Transverse colon (tissue), 4 donors: ENCODE results near the gene VWCE. TPM values are rescaled to one million over a fixed set of nuclear protein-coding genes. Genes with fewer than 3 reads are reported as not detected.

ENCODE experiments used
- DNase-seq: peaks from one replicate; pipeline ENCODE4 v3.0.0-alpha.2; 2019
- H3K27ac ChIP-seq, 4 donors: fragments of 200-600 bp; sonication (generic); 2 replicates each; pipeline ENCODE4 v1.5.1; 2016 to 2018; ENCODE audit warnings: inconsistent platforms in 4 of 4
- H3K27me3 ChIP-seq: fragments of 200-600 bp; sonication (generic); 2 replicates; pipeline ENCODE4 v1.5.1; 2017; ENCODE audit warnings: inconsistent platforms
- H3K36me3 ChIP-seq, 4 donors: fragments of 200-600 bp; sonication (generic); 2 replicates each; pipeline ENCODE4 v1.5.1; 2017 to 2019; ENCODE audit warnings: inconsistent platforms in 4 of 4
- H3K4me1 ChIP-seq, 4 donors: fragments of 200-600 bp; sonication (generic); 2 replicates each; pipeline ENCODE4 v1.5.1; 2017 to 2020; ENCODE audit warnings: inconsistent platforms in 4 of 4
- H3K4me3 ChIP-seq, 4 donors: fragments of 200-600 bp; sonication (generic); 1 replicate in 1 of 4; 2 replicates in 3 of 4; pipeline versions ENCODE4 v1.5.1 to v1.6.1; 2017 to 2019; ENCODE audit warnings: inconsistent platforms in 4 of 4
- H3K9me3 ChIP-seq, 2 donors: fragments of 200-600 bp; sonication (generic); 2 replicates each; pipeline ENCODE4 v1.5.1; 2017 to 2019; ENCODE audit warnings: inconsistent platforms in 2 of 2
- EP300 ChIP-seq: sonication (generic); formaldehyde crosslinking; IDR thresholded peaks from one replicate; pipeline ENCODE4 v1.6.1; 2017; ENCODE audit warnings: antibody characterized with exemption, low read depth
- POLR2A ChIP-seq: fragments of 450-650 bp; IDR thresholded peaks from one replicate; pipeline ENCODE4 v1.6.1; 2016; ENCODE audit warnings: antibody characterized with exemption, mild to moderate bottlenecking, moderate library complexity
- POLR2AphosphoS5 ChIP-seq, 3 donors: sonication (generic); formaldehyde crosslinking; IDR thresholded peaks; one replicate each; pipeline ENCODE4 v1.6.1; 2016; ENCODE audit warnings: antibody characterized with exemption in 3 of 3
- WGBS, 2 donors: methylation state at CpG; one replicate each; pipeline ENCODE4 v1.1.5; 2018; ENCODE audit warnings: low coverage in 1 of 2; 5-methylcytosine and 5-hydroxymethylcytosine counted together
- in situ Hi-C, 4 donors: fragments of 200-750 bp; cut with MboI; loops; one replicate each; pipeline versions ENCODE4 v1.15.0 to v1.15.1; 2017; ENCODE audit warnings: low sequenced_read_pairs in 3 of 4, low pct_ligation_motif_present in 1 of 4, low pct_unique_long_range_greater_than_20kb in 1 of 4
- intact Hi-C: fragments of 100-400 bp; cut with DNase I; formaldehyde crosslinking; loops from one replicate; pipeline ENCODE4 v1.15.1; 2023; ENCODE audit warnings: low total_unique reads
- total RNA-seq, 4 donors: library from RNA; depleted of rRNA; stranded (reverse); fragments of >200 nt; gene quantifications; one replicate each; pipeline ENCODE4 v1.1.0, GENCODE V29; 2016
- TF ChIP-seq, protein P1 (sequence below), 5 experiments: fragments of 200-600 bp in 3 of 5; fragments of 450-650 bp in 2 of 5; sonication (generic) in 3 of 5; IDR thresholded peaks; 1 replicate in 2 of 5; 2 replicates in 3 of 5; pipeline ENCODE4 v1.5.1; 2016 to 2017; ENCODE audit warnings: antibody characterized with exemption in 5 of 5, inconsistent platforms in 3 of 5, mild to moderate bottlenecking in 2 of 5, moderate library complexity in 1 of 5

The VWCE gene
- total RNA-seq, 4 donors from 2014 or later: 0.16 to 2.2 (median 0.41) TPM; not detected in 1

GRCh38 chr11:61297746-61298145 lies 2.6 kb upstream of the VWCE start:
- H3K27me3 ChIP-seq: peaks cover 29% of the 10 kb centered on the region
- in situ Hi-C loops (no loop called here), intact Hi-C loops (no loop called here)
- H3K4me1 ChIP-seq: peaks cover 6 to 27% (median 22%) of the 10 kb centered on the region in 4 donors
- peak overlapping the region in 1 of 4 donors; percentile 11 for H3K27ac ChIP-seq
- H3K36me3 ChIP-seq: peaks cover 0 to 28% (median 13%) of the 10 kb centered on the region in 4 donors
- TF ChIP-seq EP300 (no peak), POLR2A (no peak), POLR2AphosphoS5 (IDR thresholded peaks at IDR 0.05) (no peak)
- TF ChIP-seq, protein P1, sequence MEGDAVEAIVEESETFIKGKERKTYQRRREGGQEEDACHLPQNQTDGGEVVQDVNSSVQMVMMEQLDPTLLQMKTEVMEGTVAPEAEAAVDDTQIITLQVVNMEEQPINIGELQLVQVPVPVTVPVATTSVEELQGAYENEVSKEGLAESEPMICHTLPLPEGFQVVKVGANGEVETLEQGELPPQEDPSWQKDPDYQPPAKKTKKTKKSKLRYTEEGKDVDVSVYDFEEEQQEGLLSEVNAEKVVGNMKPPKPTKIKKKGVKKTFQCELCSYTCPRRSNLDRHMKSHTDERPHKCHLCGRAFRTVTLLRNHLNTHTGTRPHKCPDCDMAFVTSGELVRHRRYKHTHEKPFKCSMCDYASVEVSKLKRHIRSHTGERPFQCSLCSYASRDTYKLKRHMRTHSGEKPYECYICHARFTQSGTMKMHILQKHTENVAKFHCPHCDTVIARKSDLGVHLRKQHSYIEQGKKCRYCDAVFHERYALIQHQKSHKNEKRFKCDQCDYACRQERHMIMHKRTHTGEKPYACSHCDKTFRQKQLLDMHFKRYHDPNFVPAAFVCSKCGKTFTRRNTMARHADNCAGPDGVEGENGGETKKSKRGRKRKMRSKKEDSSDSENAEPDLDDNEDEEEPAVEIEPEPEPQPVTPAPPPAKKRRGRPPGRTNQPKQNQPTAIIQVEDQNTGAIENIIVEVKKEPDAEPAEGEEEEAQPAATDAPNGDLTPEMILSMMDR (IDR thresholded peaks at IDR 0.05): no peak
- 65% methylated on average over 5 of the region's 5 CpGs; no CpG with 5 or more reads in 1 of the 2 donors for WGBS, 2 donors
- H3K9me3 ChIP-seq: no peaks in the 10 kb centered on the region
- H3K4me3 ChIP-seq: no peak overlapping the region
- DNase-seq: no peak

DNA sequence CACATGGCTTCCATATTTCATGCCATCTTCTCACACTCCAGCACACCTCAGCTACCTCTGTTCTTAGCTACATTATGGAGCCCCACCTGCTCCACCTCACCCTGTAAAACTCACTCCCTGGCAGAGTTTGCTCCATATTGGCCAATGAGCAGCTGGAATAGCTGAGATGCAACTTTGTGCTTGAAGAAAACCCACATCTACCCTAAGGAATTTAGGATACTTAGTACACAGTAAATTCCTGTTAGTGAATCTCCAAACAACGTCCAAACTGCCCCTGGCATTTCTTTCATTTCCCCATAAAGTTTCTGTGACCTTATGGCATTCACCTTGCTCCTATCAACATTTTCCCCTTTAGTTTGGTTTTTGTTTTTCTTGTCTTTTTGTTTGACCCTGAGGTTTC lies 2.2 kb upstream of the VWCE start:
- peaks cover 0 to 24% (median 11%) of the 10 kb centered on the region in 4 donors for H3K36me3 ChIP-seq
- 61 to 70% methylated on average over 1 of the region's 1 CpG for WGBS, 2 donors

GRCh38 chr11:61295596-61295926 lies 445 bp upstream of the VWCE start:
- in situ Hi-C loops: no loop called here
- intact Hi-C loops: no loop called here
- WGBS, 2 donors: 33 to 70% methylated on average over 1 to 6 of the region's 12 CpGs
- peak; percentile 11 for DNase-seq
- Histone ChIP-seq H3K9me3 (no peaks in the 10 kb centered on the region), H3K27ac (no peak overlapping the region), H3K27me3 (peaks cover 48% of the 10 kb centered on the region), H3K4me3 (peak overlapping the region in 2 of 4 donors; percentile 53 to 64), H3K4me1 (peaks cover 6 to 27% (median 22%) of the 10 kb centered on the region in 4 donors), H3K36me3 (peaks cover 0 to 7% (median 2%) of the 10 kb centered on the region in 4 donors)
- no peak for TF ChIP-seq POLR2AphosphoS5 (IDR thresholded peaks at IDR 0.05)
- no peak for TF ChIP-seq EP300
- TF ChIP-seq, protein P1 (IDR thresholded peaks at IDR 0.05): no peak
- TF ChIP-seq POLR2A: no peak

More for the DNA sequence above, 2.2 kb upstream of the VWCE start:
- no peak overlapping the region for H3K4me3 ChIP-seq
- intact Hi-C loops (no loop called here), in situ Hi-C loops (no loop called here)
- peak overlapping the region in 1 of 4 donors; percentile 11 for H3K27ac ChIP-seq
- no peaks in the 10 kb centered on the region for H3K9me3 ChIP-seq
- TF ChIP-seq POLR2AphosphoS5 (IDR thresholded peaks at IDR 0.05) (no peak), EP300 (no peak), POLR2A (no peak)
- TF ChIP-seq, protein P1 (IDR thresholded peaks at IDR 0.05): no peak
- peaks cover 6 to 27% (median 22%) of the 10 kb centered on the region in 4 donors for H3K4me1 ChIP-seq
- DNase-seq: no peak
- H3K27me3 ChIP-seq: peaks cover 33% of the 10 kb centered on the region

DNA sequence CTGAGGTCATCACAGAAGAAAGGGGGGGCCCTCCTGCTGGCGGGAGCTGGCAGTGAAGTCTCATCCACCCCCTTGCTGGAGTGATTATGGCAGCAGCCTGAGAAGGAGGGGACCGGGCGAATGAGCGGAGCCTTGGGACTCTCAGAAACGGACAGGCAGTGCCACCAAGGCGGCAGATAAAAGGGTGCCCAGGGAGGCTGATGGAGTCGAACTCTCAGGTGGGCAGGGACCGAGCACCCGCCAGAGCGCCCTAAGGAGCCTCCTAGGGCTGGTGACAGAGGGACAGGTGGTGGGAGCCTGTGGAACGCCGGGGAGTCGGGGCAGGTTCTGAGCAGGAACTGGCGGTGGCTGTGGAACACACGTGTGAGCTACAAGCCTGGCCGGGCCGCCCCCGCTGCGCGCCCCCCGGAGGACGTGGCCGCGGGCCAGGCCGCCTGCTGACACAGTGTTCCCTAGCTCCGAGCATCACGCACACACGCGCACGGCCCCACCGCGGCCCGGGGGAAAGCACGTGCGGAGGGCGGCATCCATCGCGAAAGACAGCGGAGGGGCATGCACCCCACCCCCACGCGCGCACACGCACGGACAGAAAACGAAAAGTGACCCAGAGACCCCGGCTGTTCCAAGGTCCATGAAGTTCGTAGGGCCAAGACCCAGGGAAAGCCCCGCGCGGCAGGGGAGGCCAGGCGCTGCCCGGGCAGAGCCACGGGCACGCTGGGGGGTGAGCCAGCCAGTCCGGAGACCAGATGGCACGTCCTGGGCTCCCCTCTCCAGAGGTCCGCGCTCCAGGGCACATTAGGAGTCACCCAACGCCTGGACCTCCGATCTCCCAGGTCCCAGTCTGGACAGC lies 1.0 kb downstream of the VWCE start:
- H3K27ac ChIP-seq: no peak overlapping the region
- peaks cover 6 to 27% (median 22%) of the 10 kb centered on the region in 4 donors for H3K4me1 ChIP-seq
- DNase-seq: peak; percentile 21
- in situ Hi-C loops (no loop called here), intact Hi-C loops (no loop called here)
- no peaks in the 10 kb centered on the region for H3K9me3 ChIP-seq
- WGBS, 2 donors: 1% methylated on average over 46 of the region's 60 CpGs; no CpG with 5 or more reads in 1 of the 2 donors
- H3K36me3 ChIP-seq: no peaks in the 10 kb centered on the region
- H3K4me3 ChIP-seq: peak overlapping the region; percentile 38 to 64 (median 48)
- H3K27me3 ChIP-seq: peaks cover 48% of the 10 kb centered on the region
- no peak for TF ChIP-seq EP300
